ENCODE data around the gene PPARD.
"Not testable (repeated sequence)": the region's sequence is repeated elsewhere in the genome, so short reads cannot be mapped to it uniquely, and the experiment has no call there.

Gene PPARD

DNA sequence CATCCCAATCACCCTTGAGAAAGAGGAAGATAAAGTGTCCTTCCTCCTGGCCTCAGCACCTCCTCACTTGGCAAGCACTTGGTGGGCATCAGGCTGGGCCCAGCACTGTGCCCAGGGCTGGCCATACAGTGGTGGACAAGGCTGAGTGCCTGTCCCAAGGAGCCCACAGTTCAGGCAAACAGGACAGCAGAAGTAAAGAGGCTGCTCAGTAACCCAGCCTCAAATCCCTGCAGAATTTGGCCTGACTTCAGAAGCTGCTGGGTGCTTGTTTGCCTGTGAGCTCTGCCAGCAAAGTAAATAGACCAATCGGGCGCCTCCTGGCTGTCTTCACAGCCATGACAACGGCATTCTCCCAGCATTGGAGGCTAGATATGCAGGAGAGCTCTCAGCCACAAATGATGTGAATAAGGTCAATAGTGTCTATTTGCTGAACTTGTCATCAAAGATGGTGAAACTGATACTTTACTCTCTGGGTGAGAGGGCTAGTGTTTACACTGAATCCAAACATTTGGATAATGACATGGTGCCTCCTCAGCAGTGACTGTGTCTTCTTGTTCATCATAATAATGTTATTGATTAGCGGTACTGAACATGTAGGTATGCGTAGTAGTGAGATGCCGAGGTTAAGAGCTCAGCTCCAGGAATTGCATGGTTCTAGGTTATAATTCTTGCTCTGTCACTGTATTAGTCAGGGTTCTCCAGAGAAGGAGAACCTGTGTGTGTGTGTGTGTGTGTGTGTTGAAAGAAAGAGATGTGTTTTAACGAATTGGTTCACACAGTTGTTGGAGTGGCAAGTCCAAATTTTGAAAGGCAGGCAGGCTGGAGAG is 72.9 kb downstream of the PPARD start:
- no peak for DNase-seq

DNA sequence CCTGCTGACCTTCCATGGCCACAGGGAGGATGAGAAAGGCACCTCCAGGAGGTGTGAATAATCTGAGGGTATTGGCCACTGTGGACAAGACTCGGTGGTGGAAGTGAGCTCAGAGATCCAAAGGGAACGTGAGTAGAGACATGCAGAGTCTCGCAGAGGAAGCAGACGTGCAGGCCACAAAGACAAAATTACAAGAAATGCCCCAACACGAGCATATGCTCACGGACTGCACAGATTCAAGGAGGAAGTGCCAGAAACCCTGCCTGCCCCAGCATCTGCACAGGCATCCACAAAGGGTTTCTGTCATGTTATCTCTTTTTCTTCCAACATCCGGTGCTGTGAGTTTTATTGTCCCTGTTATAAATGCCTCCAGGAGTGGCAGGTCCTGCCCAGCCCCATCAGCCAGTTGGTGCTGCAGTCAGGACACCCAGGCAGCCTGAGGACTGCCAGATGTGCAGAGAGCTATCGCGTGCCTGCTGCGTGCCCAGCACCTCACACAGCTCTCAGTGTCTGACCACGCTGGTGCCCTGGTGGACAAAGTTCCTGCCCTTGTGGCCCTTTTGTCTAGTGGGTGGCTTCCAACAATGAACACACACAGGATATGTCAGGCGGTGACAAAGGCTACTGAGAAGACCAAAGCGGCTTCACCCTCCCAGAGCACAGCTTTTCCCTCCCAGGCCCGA is 75.8 kb downstream of the PPARD start:
- DNase-seq: no peak

DNA sequence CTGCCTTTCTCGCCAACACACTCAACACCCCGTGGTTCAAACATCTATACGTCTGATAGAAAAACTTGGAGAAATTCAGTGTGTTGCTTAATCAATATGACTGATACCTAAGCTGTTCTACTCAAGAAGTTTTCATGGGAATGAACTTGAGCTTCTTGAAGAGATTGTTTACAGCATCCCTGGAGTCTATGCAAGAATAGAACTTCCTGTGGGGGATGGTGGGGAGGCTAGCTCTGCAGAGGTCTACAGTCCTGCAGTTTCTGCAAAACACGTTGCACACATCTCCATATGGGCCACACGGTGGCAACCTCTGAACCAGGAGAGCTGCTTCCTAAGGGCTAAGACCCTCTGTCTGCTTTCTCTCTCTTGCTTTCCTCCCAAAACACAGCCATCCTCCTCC is 77.1 kb downstream of the PPARD start:
- no peak for DNase-seq

DNA sequence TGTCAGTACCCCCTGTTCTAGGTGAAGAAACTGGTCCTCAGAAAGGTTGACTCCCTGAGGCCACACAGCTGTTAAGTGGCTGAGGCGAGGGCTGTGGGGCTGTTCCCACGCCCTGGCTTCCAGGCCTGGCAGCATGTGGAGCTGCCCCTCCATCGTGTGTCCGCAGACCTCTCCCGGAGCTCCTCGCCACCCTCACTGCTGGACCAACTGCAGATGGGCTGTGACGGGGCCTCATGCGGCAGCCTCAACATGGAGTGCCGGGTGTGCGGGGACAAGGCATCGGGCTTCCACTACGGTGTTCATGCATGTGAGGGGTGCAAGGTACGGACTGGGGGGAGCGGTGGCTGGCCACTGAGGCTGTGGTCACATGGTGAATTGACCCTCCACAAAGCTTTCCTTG is 77.6 kb downstream of the PPARD start:
- no peak for DNase-seq

DNA sequence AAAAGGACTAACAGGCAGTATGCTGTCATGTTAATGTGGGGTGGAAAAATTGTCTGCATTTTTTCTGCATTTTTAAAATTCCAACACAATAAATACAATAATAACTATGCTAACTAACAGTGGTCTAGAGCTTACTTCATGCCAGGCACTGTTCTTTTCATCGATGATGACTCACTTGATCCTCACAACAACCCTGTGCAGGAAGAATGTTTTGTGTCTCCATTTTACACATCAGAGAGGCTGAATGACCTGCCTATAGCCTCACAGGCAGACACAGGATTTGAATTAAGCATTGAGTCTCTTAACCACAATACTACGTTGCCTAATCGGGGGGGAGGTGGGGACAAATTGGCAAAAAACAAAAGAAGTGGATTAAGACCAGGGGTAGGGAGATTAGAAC is 82.9 kb downstream of the PPARD start:
- no peak for DNase-seq

DNA sequence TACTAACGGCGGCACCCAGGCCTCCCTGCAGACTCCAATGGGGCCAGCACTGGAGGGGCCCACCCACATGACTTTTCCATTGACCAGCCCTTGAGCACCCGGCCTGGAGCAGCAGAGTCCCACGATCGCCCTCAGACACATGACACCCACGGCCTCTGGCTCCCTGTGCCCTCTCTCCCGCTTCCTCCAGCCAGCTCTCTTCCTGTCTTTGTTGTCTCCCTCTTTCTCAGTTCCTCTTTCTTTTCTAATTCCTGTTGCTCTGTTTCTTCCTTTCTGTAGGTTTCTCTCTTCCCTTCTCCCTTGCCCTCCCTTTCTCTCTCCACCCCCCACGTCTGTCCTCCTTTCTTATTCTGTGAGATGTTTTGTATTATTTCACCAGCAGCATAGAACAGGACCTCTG is 83.7 kb downstream of the PPARD start:
- no peak for DNase-seq

DNA sequence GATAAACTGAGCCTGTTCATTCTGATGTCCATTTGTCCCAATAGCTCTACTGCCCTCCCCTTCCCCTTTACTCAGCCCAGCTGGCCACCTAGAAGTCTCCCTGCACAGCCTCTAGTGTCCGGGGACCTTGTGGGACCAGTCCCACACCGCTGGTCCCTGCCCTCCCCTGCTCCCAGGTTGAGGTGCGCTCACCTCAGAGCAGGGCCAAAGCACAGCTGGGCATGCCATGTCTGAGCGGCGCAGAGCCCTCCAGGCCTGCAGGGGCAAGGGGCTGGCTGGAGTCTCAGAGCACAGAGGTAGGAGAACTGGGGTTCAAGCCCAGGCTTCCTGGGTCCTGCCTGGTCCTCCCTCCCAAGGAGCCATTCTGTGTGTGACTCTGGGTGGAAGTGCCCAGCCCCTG is 85.1 kb downstream of the PPARD start:
- DNase-seq: no peak

DNA sequence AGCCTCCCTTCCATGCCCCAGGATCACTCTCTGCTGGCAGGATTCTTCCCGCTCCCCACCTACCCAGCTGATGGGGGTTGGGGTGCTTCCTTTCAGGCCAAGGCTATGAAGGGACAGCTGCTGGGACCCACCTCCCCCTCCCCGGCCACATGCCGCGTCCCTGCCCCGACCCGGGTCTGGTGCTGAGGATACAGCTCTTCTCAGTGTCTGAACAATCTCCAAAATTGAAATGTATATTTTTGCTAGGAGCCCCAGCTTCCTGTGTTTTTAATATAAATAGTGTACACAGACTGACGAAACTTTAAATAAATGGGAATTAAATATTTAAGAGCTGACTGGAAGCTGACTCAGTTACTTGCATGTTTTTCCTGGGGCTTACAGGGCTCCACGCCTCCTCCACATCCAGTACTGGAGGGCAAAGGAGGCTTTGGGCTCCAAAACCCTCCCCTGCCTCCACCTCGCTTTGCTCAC is 85.5 kb downstream of the PPARD start:
- no peak for DNase-seq

DNA sequence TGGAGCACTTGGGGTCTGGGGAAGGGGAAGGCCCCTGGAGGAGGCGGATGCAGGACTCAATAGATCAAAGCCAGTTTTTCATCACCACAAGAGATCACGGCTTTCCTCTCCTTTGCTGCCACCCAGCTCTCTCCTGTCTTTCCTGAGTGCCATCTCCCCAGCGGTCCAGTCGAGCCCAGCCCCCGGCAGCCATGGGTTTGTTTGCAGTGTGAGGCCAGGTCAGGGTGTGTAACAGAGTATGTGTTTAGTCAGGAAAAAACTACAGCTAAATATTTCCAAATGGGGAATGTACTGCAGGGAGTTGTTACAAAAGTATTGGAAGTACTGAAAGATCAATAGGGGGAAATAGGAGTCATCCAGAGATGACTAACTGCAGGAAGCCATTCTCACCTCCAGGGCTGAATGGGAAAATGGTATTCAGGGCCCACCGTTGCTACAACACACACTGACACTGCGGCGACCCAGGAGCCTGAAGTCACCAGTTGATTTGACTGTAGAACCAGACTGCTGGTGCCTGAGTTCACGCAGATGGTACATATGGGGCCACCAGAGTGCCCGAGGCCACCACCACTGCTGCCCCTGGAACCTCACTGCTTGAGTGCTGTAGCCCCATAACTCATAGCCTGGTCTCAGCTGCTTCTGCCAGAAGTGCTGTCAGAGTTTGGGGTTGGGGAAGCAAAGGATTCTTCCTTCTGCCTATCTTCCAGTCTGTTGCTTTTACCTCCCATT is 86.2 kb downstream of the PPARD start:
- no peak for DNase-seq

DNA sequence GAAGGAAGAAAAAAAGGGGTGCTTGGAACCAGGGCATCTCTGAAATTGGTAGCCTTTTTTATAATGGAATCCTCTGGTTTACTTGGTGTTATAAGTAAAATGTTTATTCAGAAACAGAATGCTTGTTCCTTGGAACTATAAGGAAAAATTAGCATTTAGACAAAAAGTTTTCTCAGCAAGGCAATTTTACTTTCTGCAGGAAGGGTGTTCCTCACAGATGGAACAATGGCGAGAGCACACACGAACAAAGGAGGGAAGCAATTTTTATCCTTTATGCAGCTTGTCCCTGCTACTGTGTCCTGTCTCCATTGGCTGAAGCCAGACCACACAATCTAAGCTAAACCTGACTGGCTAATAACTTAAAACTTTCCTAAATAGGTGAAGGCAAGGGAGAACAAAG is 87.1 kb downstream of the PPARD start:
- no peak for DNase-seq

DNA sequence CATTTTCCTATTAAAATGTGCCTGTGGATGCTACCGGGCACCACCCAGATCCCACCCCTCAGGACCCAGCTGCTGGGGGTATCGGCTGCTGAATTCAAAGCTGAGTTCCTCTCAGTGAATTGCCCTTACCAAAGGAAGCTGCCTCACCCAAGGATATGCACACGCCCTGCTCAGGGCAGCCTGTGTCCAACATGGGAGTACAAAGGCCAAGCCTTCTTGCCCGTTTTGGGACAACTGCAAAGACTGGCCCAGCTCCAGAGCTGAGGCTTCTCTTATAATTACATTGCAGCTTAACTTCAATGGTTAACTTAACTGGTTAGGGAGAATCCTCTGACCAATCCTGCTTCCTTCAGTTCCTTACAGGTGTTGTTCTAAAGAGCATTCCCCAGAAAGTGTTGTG is 89.9 kb downstream of the PPARD start:
- DNase-seq: no peak

DNA sequence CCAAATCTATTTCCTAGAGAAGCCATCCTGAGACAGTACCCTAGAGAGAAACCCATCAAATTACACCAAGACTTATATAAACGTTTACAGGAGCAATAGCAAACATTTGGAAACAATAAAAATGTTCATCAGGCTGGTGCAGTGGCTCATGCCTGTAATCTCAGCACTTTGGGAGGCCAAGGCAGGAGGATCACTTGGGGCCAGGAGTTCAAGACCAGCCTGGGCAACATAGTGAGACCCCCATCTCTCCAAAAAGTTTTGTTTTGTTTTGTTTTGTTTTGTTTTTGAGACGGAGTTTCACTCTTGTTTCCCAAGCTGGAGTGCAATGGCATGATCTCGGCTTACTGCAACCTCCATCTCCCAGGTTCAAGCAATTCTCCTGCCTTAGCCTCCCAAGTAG is 90.3 kb downstream of the PPARD start:
- not testable (repeated sequence) for DNase-seq

DNA sequence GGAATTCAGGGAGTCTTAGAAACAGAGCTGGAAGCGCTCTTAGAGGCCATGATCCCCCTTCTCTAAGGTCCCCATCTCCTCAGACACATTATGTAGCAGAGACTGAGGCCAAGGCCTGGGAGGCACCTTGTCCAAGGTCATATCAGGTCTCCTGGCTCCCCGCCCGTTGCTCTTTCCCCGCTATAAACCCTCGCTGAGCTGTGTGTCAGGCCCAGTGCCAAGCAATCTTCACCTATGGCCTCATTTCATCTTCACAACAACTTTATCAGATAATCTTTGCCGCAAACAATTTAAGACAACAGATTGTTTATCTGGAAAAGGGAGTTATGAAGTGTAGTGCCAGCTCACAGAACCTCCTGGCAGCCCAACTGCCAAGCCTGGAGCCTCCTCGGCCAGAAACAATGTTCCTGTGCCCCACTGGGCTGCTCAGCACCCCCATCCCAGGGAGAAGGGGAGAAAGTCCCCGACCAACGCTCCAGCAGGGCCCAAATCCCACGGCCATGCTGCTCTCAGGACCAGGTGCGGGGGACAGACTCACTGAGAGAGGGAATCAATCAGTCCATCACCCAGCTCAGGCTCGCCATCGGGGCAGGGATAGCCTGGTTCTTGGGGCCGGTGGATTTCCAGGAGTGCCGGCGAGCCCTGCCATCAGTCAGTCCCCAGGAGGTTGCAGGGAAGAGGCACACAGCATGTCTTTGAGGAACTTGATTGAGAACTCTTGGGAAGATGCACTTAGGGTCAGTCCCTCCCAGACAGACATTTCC is 92.9 kb downstream of the PPARD start:
- no peak for DNase-seq

DNA sequence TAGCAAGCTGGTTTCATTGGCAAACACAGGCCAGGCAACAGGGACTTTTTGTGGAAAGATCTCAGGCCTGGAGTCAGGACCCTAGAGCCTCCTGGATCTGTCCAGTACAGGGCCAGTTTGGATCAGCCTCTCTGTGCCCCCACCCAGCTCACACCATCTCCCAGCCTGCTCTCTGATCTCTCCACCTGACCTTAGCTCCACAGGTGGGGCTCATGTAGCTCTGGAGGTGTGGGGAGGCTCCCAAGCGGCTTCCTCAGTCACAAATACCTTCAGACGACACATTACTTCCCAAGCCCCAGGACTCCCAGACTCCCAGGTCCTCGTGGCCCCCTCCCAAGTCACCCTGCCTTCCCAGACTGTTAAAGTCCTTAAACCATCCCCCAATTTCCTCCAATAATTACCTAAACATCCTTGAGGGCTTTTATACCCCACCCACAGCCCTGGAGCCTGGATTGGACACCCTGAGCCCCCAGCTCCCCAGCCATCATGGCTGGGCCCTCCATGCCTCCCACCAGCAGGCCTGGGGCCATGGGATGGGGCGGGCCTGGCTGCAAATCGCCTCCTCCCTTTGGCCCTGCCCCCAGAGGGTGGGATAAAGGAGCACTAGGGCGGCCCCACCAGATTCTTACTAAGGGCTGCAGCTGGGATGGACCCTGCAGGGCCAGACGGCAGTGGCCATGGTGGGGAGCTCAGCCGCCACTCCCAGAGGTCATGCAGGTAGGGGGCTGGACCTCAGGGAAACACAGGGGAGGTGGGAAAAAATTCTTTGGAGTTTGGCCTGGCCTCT is 93.9 kb downstream of the PPARD start:
- no peak for DNase-seq

DNA sequence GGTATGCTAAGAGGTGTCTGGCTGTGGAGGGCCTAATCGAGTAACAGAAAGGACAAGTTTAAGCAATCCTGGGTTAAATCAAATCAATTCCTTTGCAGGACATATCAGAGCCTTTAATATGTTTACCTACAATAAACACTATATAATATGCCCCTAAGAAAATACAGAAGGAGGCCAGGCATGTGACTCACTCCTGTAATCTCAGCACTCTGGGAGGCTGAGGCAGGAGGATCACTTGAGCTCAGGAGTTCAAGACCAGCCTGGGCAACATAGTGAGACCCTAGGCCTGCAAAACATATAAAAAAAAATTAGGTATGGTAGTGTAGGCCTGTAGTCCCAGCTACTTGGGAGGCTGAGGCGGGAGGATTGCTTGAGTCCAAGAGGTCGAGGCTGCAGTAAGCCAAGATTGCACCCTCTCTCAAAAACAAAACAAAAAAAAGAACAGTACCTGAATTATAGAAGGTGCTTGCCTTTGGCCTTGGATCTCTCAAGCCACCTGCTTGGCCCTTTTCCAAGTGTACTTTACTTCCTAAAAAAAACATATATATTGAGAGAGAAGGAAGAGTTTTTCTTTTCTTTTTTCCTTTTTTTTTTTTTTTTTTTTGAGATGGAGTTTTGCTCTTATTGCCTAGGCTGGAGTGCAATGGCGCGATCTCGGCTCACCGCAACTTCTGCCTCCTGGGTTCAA is 96.2 kb downstream of the PPARD start:
- not testable (repeated sequence) for DNase-seq

DNA sequence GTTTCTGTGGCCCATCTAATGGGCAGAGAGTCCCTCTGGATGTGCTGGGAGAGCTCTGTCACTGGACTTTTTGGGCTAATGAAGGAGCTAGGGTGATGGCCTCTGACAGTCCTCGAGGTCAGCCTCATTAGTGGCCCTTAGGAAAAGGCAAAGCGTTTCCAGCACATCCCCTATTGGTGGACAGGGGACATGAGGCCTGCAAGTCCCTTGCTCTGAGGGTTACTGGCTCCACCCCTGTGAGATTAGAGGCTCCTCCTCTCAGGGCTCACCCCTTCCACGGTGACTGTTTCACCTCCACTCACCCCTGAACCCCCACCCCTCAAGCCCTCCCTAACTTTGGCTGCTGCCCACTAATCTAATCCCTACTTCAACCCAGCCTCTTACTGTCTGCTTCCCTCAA is 97.0 kb downstream of the PPARD start:
- DNase-seq: no peak

DNA sequence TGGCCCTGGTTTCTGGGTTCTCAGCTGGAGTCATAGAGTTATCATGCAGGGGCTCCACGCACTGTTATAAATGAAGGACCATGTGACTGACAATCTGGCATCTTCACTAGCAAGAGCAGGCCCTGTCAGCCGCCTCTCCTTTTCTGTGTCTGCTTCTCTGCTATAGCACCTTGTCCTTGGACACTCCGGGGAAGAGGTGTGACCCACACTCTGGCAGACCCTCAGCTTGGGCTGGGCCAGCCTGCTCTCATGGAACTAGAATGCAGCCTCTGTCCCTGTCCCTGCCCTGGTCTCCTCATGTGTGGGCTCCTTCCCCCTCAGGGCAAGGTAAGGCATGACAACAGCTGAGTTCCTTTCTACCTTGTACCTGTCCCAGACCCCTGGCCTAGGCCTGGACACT is 98.8 kb downstream of the PPARD start:
- no peak for DNase-seq

DNA sequence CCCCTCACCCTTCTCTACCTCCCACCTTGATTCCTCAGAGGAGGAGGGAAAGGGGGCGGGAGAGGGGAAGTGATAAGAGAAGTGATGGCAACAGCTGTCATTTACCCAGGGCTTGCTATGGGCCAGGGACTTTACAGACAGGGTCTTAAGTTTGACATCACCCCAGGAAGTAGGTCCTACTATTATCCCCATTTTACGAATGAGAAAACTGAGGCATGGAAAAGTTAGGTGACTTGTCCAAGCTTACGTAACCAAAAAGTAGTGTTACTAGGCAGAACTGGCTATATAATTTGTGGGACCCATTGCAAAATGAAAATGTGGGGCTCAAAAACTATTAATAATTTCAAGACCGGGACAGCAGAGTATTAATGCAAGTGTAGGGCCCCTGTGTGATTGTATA is 99.3 kb downstream of the PPARD start:
- no peak for DNase-seq

DNA sequence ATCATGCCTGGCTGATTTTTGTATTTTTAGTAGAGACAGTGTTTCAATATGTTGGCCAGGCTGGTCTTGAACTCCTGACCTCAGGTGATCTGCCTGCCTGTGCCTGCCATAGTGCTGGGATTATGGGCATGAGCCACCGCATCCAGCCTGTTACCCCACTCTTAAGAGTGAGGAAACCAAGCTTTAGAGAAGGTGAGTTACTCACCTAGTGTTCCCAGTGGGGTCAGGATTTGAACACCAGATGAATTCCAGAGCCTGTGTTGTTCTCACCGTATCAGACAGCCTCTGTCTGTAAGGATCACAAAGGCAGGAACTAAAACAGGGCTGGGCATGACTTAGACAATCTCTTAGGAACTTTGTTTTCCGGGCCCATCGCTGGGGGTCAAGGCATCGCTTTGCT is 100.3 kb downstream of the PPARD start:
- no peak for DNase-seq

DNA sequence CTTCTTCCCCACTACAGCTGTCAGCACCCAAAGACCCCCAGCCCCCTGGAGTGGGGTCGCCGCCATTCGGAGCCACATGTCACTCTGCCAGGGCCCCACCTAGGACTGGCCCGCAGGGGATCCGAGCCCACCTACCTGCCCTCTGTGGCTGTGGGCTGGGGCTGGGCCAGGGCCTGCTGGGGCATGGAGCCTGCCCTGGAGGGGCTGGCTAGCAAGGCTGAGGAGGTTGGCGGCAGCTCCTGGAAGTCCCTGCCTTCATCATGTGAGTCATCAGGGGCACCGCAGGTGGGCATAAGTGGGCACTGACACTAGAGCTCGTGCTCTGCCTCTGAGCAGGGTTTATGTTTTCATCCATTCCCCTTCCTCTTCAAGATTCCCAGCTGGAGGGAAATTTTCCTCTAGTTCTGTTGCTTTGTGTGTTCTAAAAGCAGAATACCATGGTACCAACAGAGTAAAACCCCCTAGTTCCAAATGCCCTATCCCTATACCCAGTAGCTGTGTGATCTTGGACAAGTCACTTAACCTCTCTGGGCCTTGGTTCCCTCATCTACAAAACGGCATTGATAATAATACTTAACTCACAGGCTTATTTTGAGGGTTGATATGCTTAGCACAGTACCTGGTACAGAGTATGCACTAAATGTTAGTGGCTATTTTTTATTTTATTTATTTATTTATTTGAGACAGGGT is 101.1 kb downstream of the PPARD start:
- no peak for DNase-seq

DNA sequence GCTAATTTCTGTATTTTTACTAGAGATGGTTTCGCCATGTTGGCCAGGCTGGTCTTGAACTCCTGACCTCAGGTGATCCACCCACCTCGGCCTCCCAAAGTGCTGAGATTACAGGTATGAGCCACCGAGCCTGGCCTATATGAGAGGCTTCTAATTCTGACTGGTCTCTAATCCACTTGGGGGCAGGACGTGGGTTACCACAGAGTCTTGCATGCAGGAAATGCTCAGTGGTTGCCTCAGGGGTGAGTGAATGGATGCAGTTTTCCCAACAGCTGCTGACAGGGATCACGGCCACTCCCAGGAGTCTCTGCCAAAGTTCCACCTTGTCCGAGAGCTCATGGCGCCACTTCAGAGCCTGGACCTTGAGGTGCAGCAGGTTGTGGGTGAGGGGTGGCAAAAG is 103.3 kb downstream of the PPARD start:
- no peak for DNase-seq
